ENCODE results near the gene DCXR. TPM values are rescaled to one million over a fixed set of nuclear protein-coding genes. Genes with fewer than 3 reads are reported as not detected.

The DCXR gene
- total and polyA plus RNA-seq, 2 of the 13 experiments (the other 11 are each of a cell fraction or from before 2014, with no cell fraction given), result 287 to 311 TPM

GRCh38 chr17:81999976-82000802 is 37.3 kb downstream of the DCXR start (continued):
- peak; percentile 22; the same call in 1 of the 2 replicates for TF ChIP-seq MXD1 (CRISPR knock-in tag; IDR thresholded peaks at IDR 0.05)
- TF ChIP-seq ZNF10 (CRISPR knock-in tag; IDR thresholded peaks at IDR 0.05; ENCODE audit: borderline replicate concordance, low read depth), result no peak
- peak; percentile 49; the same call in 1 of the 2 replicates for TF ChIP-seq KDM6A (CRISPR knock-in tag; IDR thresholded peaks at IDR 0.05; ENCODE audit: low read depth)
- no peak; the same call in 1 of the 2 replicates for TF ChIP-seq PAX8 (CRISPR knock-in tag; IDR thresholded peaks at IDR 0.05; ENCODE audit: borderline replicate concordance)
- no peak for TF ChIP-seq THRA (CRISPR knock-in tag; IDR thresholded peaks at IDR 0.05; ENCODE audit: borderline replicate concordance)
- 0 out of 2 replicates have a peak, but pooled peaks have one; percentile 15 for TF ChIP-seq SNAPC4 (CRISPR knock-in tag; IDR thresholded peaks at IDR 0.05)
- peak; percentile 97; the same call in 1 of the 2 replicates for TF ChIP-seq ZC3H4 (CRISPR knock-in tag; IDR thresholded peaks at IDR 0.05; ENCODE audit: borderline replicate concordance)
- TF ChIP-seq PLRG1 (conservative IDR thresholded peaks at IDR 0.05), result no peak
- TF ChIP-seq TOE1 (CRISPR knock-in tag; IDR thresholded peaks at IDR 0.05), result no peak
- TF ChIP-seq ZSCAN21 (CRISPR knock-in tag; IDR thresholded peaks at IDR 0.05; ENCODE audit: borderline replicate concordance), result 0 out of 2 replicates have a peak, but pooled peaks have one; percentile 59
- TF ChIP-seq CENPBD1 (CRISPR knock-in tag; IDR thresholded peaks at IDR 0.05; ENCODE audit: borderline replicate concordance, low read depth), result no peak
- peak; percentile 43; the same call in 1 of the 2 replicates for TF ChIP-seq ZBTB3 (CRISPR knock-in tag; IDR thresholded peaks at IDR 0.05; ENCODE audit: borderline replicate concordance, low read depth)
- no peak for TF ChIP-seq ZNF761 (CRISPR knock-in tag; conservative IDR thresholded peaks at IDR 0.05)
- TF ChIP-seq NPAS2 (CRISPR knock-in tag; IDR thresholded peaks at IDR 0.05; ENCODE audit: borderline replicate concordance), result no peak
- no peak for TF ChIP-seq KMT2B (CRISPR knock-in tag; IDR thresholded peaks at IDR 0.05)
- no peak for TF ChIP-seq RFX1 (IDR thresholded peaks at IDR 0.05)
- TF ChIP-seq TAF15 (IDR thresholded peaks at IDR 0.05; ENCODE audit: low read depth, low read length, poor library complexity, severe bottlenecking), result peak; percentile 99
- TF ChIP-seq BRF2 (CRISPR knock-in tag; IDR thresholded peaks at IDR 0.05), result no peak
